NCI-H1417 (cell line): ENCODE results near the gene CTAGE8.
"Not testable (repeated sequence)": the region's sequence is repeated elsewhere in the genome, so short reads cannot be mapped to it uniquely, and the experiment has no call there.

ENCODE experiments used
- DNase-seq, 3 experiments: peaks; one replicate each; lab custom pipeline; 2025; lab: John Stamatoyannopoulos, UW

The CTAGE8 gene

DNA sequence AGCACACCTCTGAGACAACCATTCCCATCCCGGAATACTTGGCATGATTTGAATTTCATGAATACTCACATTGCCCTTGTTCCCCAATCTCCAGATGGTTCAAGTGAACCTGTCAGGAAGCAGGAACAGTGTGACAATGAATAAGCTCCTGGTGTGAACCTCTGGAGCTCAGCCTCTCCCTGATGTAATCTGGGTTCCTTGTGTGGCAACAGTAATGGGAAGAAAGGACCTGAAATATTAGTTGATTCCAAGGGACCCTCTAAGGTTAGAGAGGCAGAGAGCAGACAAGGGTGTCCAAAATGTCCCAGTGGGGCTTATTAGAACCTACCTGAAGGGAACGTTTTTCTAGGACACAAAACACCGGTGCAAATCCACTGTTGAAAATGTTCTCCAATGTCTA lies 13.0 kb downstream of the CTAGE8 start:
- no peak for DNase-seq

DNA sequence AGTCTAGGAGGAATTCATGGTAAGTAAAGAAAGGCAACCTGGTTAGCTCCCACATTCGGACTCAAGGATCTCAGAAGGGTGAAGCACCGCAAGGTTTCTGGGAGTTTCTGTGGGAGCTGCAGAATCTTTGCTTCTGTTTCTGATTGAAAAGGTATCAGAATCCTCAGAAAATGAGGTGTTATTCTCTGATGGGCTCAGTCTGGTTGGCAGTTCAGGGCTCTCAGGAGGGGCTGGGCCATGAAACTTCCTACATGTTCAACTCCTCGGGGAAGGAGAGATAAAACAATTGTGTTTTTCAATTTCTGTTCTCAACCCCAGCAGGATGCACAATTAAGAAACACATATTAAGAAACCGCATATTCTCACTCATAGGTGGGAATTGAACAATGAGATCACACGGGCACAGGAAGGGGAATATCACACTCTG lies 13.6 kb downstream of the CTAGE8 start:
- DNase-seq = no peak

DNA sequence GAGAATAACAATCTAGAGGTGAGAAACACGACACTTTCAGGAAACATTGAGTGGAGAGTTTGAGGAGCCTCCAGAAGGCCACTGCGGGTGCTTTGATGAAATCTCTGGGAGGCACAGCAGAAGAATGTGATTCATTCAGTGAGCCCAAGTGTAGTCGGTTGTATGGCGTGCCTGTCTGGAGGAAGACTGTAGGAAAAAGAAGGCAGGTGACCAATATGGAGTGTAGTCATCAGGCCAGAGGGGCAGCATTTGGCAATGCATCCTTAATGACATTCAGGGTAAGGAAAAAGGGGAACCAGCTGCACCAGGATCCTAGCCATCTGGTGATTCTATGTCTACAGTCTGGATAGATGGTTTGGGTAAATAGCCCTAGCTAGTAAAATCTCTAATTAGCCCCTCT lies 16.8 kb downstream of the CTAGE8 start:
- not testable (repeated sequence) for DNase-seq

DNA sequence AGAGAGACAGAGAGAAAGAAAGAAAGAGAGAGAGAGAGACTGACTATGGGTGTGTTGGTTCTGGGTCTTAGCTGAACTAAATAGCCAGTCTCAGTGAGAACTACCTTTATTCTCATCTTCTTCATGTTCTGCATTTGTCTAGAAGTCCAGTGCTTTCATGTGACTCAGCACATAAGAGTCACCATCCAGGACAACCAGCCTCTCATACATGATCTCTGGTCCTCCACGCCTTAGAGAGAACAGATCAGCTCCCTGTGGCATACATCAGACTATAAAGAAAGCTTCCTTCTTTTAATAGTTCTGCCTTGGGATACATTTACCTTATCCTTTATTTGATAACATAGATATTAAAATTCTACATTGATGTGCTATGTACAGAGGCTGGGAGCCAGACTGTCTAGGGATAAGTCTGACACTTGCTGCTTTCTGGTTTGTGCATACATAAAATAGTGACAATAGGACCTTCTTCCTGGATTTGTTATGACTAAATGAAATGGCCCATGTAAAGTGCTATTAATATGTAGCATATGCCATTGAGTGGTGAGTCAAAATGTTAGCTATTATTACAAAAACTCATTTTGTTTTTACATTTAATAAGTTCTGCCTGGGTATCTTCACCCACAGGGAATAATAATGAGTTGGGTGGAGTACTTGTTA lies 21.3 kb downstream of the CTAGE8 start:
- DNase-seq = not testable (repeated sequence)

DNA sequence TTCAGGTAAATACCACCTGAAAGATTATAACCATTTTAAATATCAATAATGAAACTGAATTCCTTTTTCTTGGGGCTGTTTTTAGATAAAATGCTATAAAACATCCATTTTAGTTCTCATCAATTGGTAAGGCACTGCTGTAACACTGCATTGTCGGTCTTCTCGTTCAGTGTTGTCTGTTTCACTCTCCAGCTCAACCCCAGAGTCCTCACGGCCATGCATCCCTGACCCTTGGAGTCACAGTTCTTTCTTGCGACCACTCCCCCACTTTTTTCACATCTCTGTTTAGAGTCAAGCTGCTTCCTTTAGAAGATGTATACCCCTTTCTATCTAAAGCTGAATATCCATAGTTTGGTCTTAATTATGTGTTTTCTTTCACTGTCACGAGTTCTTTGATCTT lies 22.1 kb downstream of the CTAGE8 start:
- not testable (repeated sequence) for DNase-seq

DNA sequence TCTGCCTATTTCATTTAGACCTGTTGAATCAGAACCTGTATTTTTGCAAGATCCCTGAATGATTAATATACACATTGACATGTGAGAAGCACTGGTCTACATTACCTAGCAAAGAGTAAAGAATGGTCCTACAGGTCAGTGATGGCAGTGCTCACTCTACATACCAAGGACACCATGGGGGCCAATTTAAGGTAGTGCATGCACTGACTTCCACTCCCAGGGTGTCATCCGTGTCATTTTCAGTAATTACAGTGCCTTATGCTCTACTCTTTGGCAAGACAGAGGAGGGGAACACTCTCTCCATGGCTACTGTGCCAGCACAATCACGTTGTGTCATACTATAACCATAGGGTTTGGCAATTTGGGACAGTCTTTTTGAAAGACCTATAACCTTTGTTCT lies 23.7 kb downstream of the CTAGE8 start:
- not testable (repeated sequence) for DNase-seq

DNA sequence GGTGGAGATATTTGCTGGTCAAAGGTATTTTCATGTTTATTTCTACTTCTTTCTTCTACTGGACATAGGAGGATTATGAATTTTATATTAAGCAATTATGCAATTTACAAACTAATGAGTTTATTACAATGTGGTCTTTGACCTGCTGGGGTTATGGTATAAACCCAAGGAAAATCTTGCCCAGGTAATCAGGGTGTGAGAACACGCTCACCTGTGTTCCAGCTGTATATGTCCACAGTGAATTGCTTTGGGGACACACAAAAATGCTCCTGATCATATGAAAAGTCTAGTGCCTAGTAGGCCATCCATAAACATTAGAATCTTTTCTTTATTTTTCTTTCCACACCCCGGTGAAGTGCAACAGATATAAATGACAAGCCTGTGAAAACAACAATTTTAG lies 29.7 kb downstream of the CTAGE8 start, which contains the start of gene OR2A42:
Gene OR2A42, minus strand, starts transcription at position 241 of the 400 bp plus-strand sequence. CDS start 6,762 bp downstream, outside the sequence.
- DNase-seq = not testable (repeated sequence)

DNA sequence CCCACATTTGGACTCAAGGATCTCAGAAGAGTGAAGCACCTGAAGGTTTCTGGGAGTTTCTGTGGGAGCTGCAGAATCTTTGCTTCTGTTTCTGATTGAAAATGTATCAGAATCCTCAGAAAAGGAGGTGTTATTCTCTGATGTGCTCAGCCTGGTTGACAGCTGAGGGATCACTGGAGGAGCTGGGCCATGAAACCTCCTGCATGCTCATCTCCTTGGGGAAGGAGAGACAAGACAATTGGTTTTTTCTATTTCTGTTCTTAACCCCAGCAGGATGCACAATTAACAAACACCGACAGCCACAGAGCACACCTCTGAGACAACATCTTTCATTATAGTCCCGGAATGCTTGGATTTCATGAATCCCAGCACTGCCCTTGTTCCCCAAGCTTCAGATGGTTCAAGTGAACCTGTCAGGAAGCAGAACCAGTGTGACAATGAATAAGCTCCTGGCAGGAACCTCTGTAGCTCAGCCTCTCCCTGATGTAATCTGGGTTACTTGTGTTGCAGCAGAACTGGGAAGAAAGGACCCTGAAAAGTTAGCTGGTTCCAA lies 30.5 kb downstream of the CTAGE8 start:
- DNase-seq = not testable (repeated sequence)

DNA sequence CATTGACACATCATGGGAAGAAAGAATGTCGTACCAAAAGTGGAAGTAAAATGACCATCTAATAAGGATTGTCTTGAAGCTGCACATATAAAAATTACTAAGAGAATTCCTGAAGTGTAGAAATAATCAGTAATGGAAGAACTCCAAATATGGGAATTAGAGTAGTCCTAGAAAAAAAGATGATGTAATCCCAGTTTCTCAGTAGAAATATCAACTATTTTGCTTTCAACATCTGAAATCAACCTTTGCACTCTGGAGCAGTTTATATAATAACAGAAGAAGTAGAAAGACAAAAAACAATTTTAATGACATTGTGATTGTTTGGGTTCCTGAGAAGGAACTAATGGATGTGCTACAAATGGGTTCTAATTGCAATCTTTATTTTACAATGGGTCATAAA lies 36.0 kb downstream of the CTAGE8 start:
- not testable (repeated sequence) for DNase-seq

DNA sequence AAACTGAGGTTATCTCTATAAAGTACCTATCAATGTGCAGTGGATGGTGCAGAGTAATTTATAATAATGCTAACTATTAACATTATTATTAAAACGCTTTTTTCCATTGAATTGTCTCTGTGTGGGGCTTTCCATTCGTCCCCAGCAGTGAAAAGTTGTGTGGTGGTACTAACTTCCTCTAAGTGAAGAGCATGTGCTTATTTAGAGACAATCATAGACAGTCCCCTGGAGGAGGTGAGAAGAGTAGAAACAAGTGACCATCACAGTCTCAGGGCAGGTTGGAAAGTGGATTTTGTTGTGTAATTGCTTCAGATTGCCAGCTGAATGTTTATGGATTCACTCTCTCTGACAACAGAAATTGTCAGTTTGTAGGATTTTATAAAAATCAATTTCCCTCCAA lies 38.1 kb downstream of the CTAGE8 start:
- DNase-seq = not testable (repeated sequence)

DNA sequence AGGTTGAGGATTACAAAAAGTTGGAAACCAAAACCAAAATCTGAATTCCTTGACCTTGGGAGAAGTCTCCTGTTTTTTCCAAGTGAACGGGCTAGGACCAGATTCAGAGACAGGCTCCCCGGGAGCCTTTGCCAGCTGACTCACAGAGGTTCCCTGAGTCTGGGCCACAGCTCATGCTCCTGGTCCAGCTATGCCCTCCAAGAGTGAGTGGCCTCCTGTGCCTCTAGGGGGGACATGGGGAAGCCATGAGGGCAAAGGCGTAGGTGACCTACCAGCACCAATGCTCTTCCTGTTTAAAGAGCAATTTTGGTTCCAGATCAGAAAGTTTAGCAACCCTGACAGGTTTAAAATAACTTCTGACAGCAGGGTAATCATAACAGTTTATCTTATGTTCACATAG lies 40.3 kb downstream of the CTAGE8 start:
- DNase-seq = not testable (repeated sequence)

DNA sequence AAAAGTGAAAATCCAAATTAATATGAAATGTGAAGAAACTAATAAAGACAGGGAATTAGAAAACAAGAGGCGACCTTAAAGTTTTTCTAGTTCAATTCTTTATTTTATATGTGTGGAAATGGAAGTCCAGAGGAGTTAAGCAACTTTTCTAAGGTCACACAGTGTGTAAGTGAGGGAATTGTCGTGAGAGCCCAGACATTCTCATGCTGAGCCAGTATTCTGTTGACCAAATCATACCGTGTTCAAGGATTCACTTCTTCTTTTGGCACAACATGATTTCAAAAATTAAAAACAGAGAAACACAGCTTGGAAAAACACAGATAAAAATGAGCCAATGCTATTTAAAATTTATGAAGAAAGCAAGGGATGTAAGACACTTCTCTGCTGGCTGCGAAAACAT lies 42.2 kb downstream of the CTAGE8 start:
- DNase-seq = not testable (repeated sequence)

DNA sequence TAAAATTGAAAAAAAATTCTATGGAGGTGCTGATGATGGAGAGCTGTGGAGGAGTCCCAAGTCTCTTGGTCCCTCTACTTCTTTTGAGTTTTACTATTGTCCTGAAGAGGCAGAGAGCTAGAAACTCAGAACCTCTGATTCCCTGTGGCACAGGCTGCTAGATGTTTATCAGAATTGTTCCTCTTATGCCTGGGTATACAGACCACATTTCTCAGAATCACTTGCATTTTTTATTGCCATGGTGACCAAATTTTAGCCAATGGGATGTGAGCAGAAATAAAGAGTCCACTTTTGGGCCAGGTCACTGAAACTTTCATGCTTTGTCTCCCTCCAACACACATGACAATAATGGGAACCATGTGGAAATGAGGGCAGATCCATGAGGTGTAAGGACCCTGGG lies 45.4 kb downstream of the CTAGE8 start:
- DNase-seq = not testable (repeated sequence)

DNA sequence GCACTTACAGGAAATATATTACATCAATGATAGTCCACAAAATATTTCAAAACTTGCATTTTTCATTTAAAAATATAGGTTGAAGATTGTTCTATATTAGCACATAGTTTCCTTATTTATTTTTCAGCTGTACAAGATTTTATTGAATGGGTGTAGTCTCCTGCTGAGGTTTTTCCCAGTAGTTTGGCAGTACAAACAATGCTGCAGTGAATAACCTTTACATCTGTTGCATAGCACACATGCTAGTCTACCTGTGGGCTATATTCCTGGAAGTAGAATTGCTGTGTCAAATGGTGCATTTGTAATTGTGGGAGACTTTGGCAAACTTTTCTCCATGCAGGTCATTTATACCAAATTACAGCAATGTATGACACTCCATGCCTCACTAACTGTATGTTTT lies 48.6 kb downstream of the CTAGE8 start:
- not testable (repeated sequence) for DNase-seq

DNA sequence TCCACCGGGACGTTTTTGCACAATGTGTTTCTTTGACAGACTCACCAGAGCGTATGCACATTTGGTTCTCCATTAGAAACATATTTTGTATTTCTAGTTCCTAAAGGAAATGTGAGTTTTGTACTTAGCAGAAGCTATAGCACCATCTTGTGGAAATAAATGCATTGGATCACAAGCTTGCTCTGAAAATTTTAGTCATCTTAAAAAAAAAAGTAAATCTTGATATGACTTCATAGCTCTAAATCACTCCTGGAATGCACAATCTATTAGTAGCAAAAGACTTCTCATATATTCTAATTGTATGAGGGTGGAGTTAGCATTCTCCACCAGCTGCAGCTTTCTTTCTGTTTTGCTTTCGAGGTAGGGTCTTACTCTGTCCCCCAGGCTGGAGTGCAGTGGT lies 49.9 kb downstream of the CTAGE8 start:
- not testable (repeated sequence) for DNase-seq

DNA sequence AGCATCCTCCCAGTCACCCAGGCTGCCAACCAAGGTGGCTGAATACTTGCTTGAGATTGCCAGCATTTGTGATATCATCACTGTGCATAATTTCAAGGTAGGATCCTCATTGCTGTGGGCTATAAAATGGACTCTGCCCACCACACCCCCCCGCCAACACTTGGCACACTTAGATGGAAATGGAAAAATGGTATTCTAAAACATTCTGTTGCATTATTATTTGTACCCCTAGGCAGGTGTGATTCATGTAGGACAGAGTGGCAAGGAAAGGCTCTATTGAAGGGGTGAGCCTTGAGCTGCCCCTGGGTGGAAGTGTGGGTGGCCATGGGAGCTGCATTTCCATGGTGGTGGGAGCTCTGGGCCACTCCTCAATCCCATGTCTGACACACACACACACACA lies 50.5 kb downstream of the CTAGE8 start:
- DNase-seq = not testable (repeated sequence)

DNA sequence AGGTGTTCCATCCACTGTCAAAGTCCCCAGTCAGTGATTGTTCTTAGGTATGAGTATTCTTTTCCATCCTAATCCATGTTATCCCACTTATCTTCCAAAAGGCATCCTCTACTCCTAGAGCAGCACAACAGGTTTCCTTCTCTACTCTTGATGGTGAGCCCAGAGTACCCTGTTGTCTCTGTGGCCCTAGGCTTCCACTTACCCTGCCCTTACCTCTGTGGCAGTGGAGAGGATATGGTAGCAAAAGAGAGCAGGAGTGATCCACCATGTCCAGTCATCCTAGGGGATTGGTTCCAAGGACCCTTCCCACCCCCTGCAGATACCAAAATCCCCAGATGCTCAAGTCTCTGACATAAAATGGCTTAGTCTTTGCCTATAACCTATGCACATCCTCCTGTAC lies 51.9 kb downstream of the CTAGE8 start:
- DNase-seq = not testable (repeated sequence)
